ENCODE data around the gene CDK10.

CDK10 gene

GRCh38 chr16:89705006-89705405, 18.5 kb downstream of the CDK10 start:
- Mint-ChIP-seq H3K4me1 (peaks cover 21% of the 10 kb centered on the region), H3K4me3 (no peak overlapping the region), H3K36me3 (no peaks in the 10 kb centered on the region), H3K27me3 (peaks cover 9% of the 10 kb centered on the region), H3K27ac (no peak overlapping the region), H3K9me3 (no peaks in the 10 kb centered on the region)
- no peak for DNase-seq
- CTCF ChIA-PET = interaction anchor here (1.3 to 6.9 kb wide), 6 partner anchors 19 to 205 kb away, joined by 5 to 116 read pairs (median 20); no protein-coding TSS in a partner anchor

- H3K27me3 Mint-ChIP-seq = peaks cover 9% of the 10 kb centered on the region
- CTCF ChIA-PET = interaction anchor here (0.6 to 6.0 kb wide), 22 partner anchors 8 to 220 kb away, joined by 3 to 116 read pairs (median 4); partner anchors contain the start of genes FANCA, MC1R and VPS9D1
- H3K27ac Mint-ChIP-seq = no peak overlapping the region
- peaks cover 15% of the 10 kb centered on the region for H3K4me1 Mint-ChIP-seq
- H3K36me3 Mint-ChIP-seq = no peaks in the 10 kb centered on the region
- H3K4me3 Mint-ChIP-seq = no peak overlapping the region
- H3K9me3 Mint-ChIP-seq = no peaks in the 10 kb centered on the region
- DNase-seq = no peak
Observed at GRCh38 chr16:89706518-89707260, 20.2 kb downstream of the CDK10 start.

- Mint-ChIP-seq H3K4me3 (no peak overlapping the region), H3K9me3 (no peaks in the 10 kb centered on the region), H3K4me1 (peaks cover 14% of the 10 kb centered on the region), H3K27ac (no peak overlapping the region), H3K27me3 (peaks cover 9% of the 10 kb centered on the region), H3K36me3 (no peaks in the 10 kb centered on the region)
- no peak for DNase-seq
- CTCF ChIA-PET = interaction anchor here (0.7 to 6.0 kb wide), 5 partner anchors 11 to 154 kb away, joined by 3 to 116 read pairs (median 13); partner anchors contain the start of gene VPS9D1
Observed at GRCh38 chr16:89707695-89708094, 21.2 kb downstream of the CDK10 start.

- H3K9me3 Mint-ChIP-seq = no peaks in the 10 kb centered on the region
- no peak overlapping the region for H3K4me3 Mint-ChIP-seq
- DNase-seq = no peak
- H3K4me1 Mint-ChIP-seq = peaks cover 13% of the 10 kb centered on the region
- H3K36me3 Mint-ChIP-seq = no peaks in the 10 kb centered on the region
- H3K27ac Mint-ChIP-seq = no peak overlapping the region
- CTCF ChIA-PET = interaction anchor here (1.1 to 6.0 kb wide), 5 partner anchors 9 to 153 kb away, joined by 3 to 116 read pairs (median 5); partner anchors contain the start of gene VPS9D1
- peaks cover 9% of the 10 kb centered on the region for H3K27me3 Mint-ChIP-seq
Observed at GRCh38 chr16:89708481-89708931, 22.0 kb downstream of the CDK10 start.

- H3K4me3 Mint-ChIP-seq = no peak overlapping the region
- peaks cover 6% of the 10 kb centered on the region for H3K27me3 Mint-ChIP-seq
Observed at GRCh38 chr16:89709166-89709565, 22.7 kb downstream of the CDK10 start.

GRCh38 chr16:89709716-89710432, 23.4 kb downstream of the CDK10 start:
- Mint-ChIP-seq H3K4me1 (peaks cover 15% of the 10 kb centered on the region), H3K4me3 (no peak overlapping the region), H3K9me3 (no peaks in the 10 kb centered on the region), H3K27ac (no peak overlapping the region), H3K36me3 (peaks cover under 1% of the 10 kb centered on the region), H3K27me3 (peaks cover 4% of the 10 kb centered on the region)
- CTCF ChIA-PET = interaction anchor here (0.6 to 6.0 kb wide), 5 partner anchors 10 to 151 kb away, joined by 3 to 116 read pairs (median 4); no protein-coding TSS in a partner anchor
- no peak for DNase-seq

More at GRCh38 chr16:89709166-89709565, 22.7 kb downstream of the CDK10 start:
- CTCF ChIA-PET = interaction anchor here (0.6 to 6.0 kb wide), 5 partner anchors 9 to 151 kb away, joined by 3 to 116 read pairs (median 4); partner anchors contain the start of gene VPS9D1
- Mint-ChIP-seq H3K9me3 (no peaks in the 10 kb centered on the region), H3K4me1 (peaks cover 13% of the 10 kb centered on the region), H3K36me3 (no peaks in the 10 kb centered on the region), H3K27ac (no peak overlapping the region)
- no peak for DNase-seq

GRCh38 chr16:89710709-89711564, 24.4 kb downstream of the CDK10 start:
- Mint-ChIP-seq H3K9me3 (no peaks in the 10 kb centered on the region), H3K27ac (no peak overlapping the region), H3K27me3 (peaks cover 2% of the 10 kb centered on the region), H3K4me1 (peaks cover 12% of the 10 kb centered on the region), H3K36me3 (peaks cover 1% of the 10 kb centered on the region), H3K4me3 (no peak overlapping the region)
- DNase-seq = no peak
- CTCF ChIA-PET = interaction anchor here (1.2 to 6.0 kb wide), 2 partner anchors 80 to 149 kb away, joined by 3 to 116 read pairs; no protein-coding TSS in a partner anchor

GRCh38 chr16:89711601-89712273, 25.2 kb downstream of the CDK10 start:
- Mint-ChIP-seq H3K9me3 (no peaks in the 10 kb centered on the region), H3K27me3 (no peaks in the 10 kb centered on the region), H3K4me3 (peak overlapping the region; percentile 69), H3K36me3 (peaks cover 3% of the 10 kb centered on the region), H3K4me1 (peaks cover 10% of the 10 kb centered on the region), H3K27ac (no peak overlapping the region)
- DNase-seq = peak; percentile 82
- CTCF ChIA-PET = no interaction called here

GRCh38 chr16:89712274-89712781, 25.8 kb downstream of the CDK10 start:
- Mint-ChIP-seq H3K4me3 (peak overlapping the region; percentile 69), H3K36me3 (peaks cover 6% of the 10 kb centered on the region), H3K9me3 (no peaks in the 10 kb centered on the region), H3K27ac (no peak overlapping the region), H3K4me1 (peaks cover 10% of the 10 kb centered on the region), H3K27me3 (no peaks in the 10 kb centered on the region)
- no peak for DNase-seq
- CTCF ChIA-PET = interaction anchor here (0.6 kb wide), 1 partner anchor 80 kb away, joined by 3 read pairs; no protein-coding TSS in a partner anchor

GRCh38 chr16:89716493-89716892, 30.0 kb downstream of the CDK10 start:
- DNase-seq = no peak
- CTCF ChIA-PET = interaction anchor here (0.6 kb wide), 1 partner anchor 10 kb away, joined by 3 read pairs; no protein-coding TSS in a partner anchor
- peaks cover 9% of the 10 kb centered on the region for H3K36me3 Mint-ChIP-seq

GRCh38 chr16:89716916-89717687, 30.6 kb downstream of the CDK10 start:
- peaks cover 9% of the 10 kb centered on the region for H3K27me3 Mint-ChIP-seq
- H3K4me1 Mint-ChIP-seq = peaks cover 33% of the 10 kb centered on the region
- CTCF ChIA-PET = interaction anchor here (0.6 to 3.7 kb wide), 2 partner anchors 10 to 11 kb away, joined by 3 to 13 read pairs; no protein-coding TSS in a partner anchor
- no peak overlapping the region for H3K27ac Mint-ChIP-seq
- H3K36me3 Mint-ChIP-seq = peaks cover 9% of the 10 kb centered on the region
- H3K4me3 Mint-ChIP-seq = no peak overlapping the region
- H3K9me3 Mint-ChIP-seq = no peaks in the 10 kb centered on the region
- no peak for DNase-seq

More at GRCh38 chr16:89716493-89716892, 30.0 kb downstream of the CDK10 start:
- Mint-ChIP-seq H3K4me3 (no peak overlapping the region), H3K27me3 (peaks cover 9% of the 10 kb centered on the region), H3K27ac (no peak overlapping the region), H3K4me1 (peaks cover 33% of the 10 kb centered on the region), H3K9me3 (no peaks in the 10 kb centered on the region)

All from activated naive CD4-positive, alpha-beta T cell treated with anti-CD3 and anti-CD28 coated beads, Interleukin-2, amount 10 ng/mL, durations not matched to agents 7 days and 5 days (primary cell).